Activated CD4-positive, alpha-beta T cell treated with anti-CD3 and anti-CD28 coated beads for 36 hours (primary cell): Measurements from ENCODE around the gene CACNA1B. TPM values are rescaled to one million over a fixed set of nuclear protein-coding genes. Genes with fewer than 3 reads are reported as not detected.
"Not testable (repeated sequence)": the region's sequence is repeated elsewhere in the genome, so short reads cannot be mapped to it uniquely, and the experiment has no call there.

Source experiments
- ATAC-seq: fragments of 200-7000 bp; cut with Tn5 transposase; one replicate; pipeline ENCODE4 v1.10.0; 2021; ENCODE audit warnings: mild to moderate bottlenecking, moderate library complexity
- CTCF ChIA-PET: fragments of 350-600 bp; sonication (Branson Sonifier 250); formaldehyde crosslinking; loops from one replicate; lab custom pipeline; 2021; ENCODE audit warnings: antibody characterized with exemption; lab: Charles Lee
- POLR2A ChIA-PET: fragments of 350-600 bp; sonication (Branson Sonifier 250); formaldehyde crosslinking; loops from one replicate; lab custom pipeline; 2021; ENCODE audit warnings: antibody characterized with exemption, inconsistent platforms; lab: Charles Lee
- DNase-seq: peaks from one replicate; pipeline ENCODE4 v3.0.0-alpha.2; 2020
- H3K27ac Mint-ChIP-seq: one replicate; pipeline ENCODE4 v1.8.0; 2021; ENCODE audit warnings: mixed read lengths
- H3K27me3 Mint-ChIP-seq: one replicate; pipeline ENCODE4 v1.8.0; 2021; ENCODE audit warnings: mixed read lengths
- H3K36me3 Mint-ChIP-seq: one replicate; pipeline ENCODE4 v1.8.0; 2021; ENCODE audit warnings: low read depth, mixed read lengths
- H3K4me1 Mint-ChIP-seq: one replicate; pipeline ENCODE4 v1.8.0; 2021; ENCODE audit warnings: mixed read lengths
- H3K4me3 Mint-ChIP-seq: one replicate; pipeline ENCODE4 v1.8.0; 2021; ENCODE audit warnings: mild to moderate bottlenecking, moderate library complexity, mixed read lengths
- H3K9me3 Mint-ChIP-seq: one replicate; pipeline ENCODE4 v1.8.0; 2021; ENCODE audit warnings: low read depth, mixed read lengths
- intact Hi-C, 2 experiments: fragments of 100-400 bp; cut with DNase I in 1 of 2; cut with micrococcal nuclease in 1 of 2; formaldehyde crosslinking; loops; one replicate each; pipeline versions ENCODE4 v1.14.2 to v1.15.1; 2022 to 2024; cut with DNase I, micrococcal nuclease
- total RNA-seq, 2 experiments: library from RNA; stranded (reverse); gene quantifications; one replicate each; pipeline ENCODE4 v1.2.3, GENCODE V29; 2021

CACNA1B gene
- total RNA-seq, 2 experiments from 2014 or later: 0.05 to 0.07 TPM

GRCh38 chr9:138107039-138107438 lies 229.5 kb downstream of the CACNA1B start:
- H3K4me1 Mint-ChIP-seq, intact Hi-C loops, ATAC-seq, POLR2A ChIA-PET, H3K27ac Mint-ChIP-seq, H3K27me3 Mint-ChIP-seq, H3K4me3 Mint-ChIP-seq, H3K9me3 Mint-ChIP-seq, H3K36me3 Mint-ChIP-seq, DNase-seq, CTCF ChIA-PET: not testable (repeated sequence)

DNA sequence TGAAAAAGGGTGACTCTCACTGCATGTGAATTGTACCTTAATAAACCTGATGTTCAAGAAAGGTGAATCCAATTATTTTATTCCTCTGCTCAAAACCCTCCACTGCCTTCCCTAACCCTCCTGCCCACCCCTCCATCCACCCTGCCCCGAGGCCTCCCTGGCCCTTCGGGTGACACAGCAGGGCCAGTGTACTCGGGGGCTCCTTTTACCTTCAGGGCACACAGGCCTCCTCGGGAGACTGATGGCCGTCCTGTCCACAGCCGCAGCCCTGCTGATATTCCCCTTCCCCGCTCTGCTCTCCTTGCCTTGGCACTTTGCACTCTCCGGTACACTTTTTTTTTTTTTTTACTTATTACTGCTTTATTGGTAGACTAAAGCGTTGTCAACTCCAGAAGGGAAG lies 234.0 kb downstream of the CACNA1B start:
- intact Hi-C loops: no loop called here
- DNase-seq: no peak
- H3K27me3 Mint-ChIP-seq: peaks cover 8% of the 10 kb centered on the region
- no peak overlapping the region for H3K4me3 Mint-ChIP-seq
- ChIA-PET CTCF (no interaction called here), POLR2A (no interaction called here)
- no peaks in the 10 kb centered on the region for H3K4me1 Mint-ChIP-seq
- no peak overlapping the region for H3K27ac Mint-ChIP-seq
- no peaks in the 10 kb centered on the region for H3K36me3 Mint-ChIP-seq
- no peak for ATAC-seq
- no peaks in the 10 kb centered on the region for H3K9me3 Mint-ChIP-seq

DNA sequence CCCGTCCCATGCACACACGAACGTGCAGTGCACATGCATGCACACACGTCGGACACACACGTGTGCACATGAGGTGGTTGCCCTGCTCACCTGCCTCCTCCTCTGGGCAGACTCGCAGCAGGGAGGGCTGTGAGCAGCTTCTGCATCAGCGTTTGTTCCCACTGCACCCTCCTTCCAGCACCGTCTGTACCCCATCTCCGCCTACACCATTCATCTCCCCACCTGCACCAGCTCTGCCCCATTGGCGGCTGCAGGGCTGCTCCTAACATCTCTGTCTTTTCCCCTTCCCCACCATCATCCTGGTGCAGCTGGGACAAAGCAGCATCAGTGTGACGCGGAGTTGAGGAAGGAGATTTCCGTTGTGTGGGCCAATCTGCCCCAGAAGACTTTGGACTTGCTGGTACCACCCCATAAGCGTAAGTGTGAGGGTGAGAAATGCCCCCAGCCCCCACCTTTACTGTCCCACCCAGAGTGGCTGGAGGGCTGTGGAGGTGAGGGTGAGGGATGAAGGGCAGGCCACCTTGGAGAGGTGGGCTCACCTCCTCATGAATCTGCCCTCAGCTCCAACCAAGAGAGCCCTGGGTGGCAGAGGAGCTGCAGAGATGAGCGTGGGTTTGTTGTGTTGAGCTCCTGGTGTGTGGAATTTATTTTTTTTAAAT lies 234.6 kb downstream of the CACNA1B start:
- Mint-ChIP-seq H3K27ac (no peak overlapping the region), H3K4me1 (no peaks in the 10 kb centered on the region), H3K27me3 (peaks cover 5% of the 10 kb centered on the region), H3K9me3 (no peaks in the 10 kb centered on the region), H3K4me3 (no peak overlapping the region), H3K36me3 (no peaks in the 10 kb centered on the region)
- intact Hi-C loops: no loop called here
- CTCF ChIA-PET: no interaction called here
- DNase-seq (no peak), ATAC-seq (no peak)
- POLR2A ChIA-PET: no interaction called here

DNA sequence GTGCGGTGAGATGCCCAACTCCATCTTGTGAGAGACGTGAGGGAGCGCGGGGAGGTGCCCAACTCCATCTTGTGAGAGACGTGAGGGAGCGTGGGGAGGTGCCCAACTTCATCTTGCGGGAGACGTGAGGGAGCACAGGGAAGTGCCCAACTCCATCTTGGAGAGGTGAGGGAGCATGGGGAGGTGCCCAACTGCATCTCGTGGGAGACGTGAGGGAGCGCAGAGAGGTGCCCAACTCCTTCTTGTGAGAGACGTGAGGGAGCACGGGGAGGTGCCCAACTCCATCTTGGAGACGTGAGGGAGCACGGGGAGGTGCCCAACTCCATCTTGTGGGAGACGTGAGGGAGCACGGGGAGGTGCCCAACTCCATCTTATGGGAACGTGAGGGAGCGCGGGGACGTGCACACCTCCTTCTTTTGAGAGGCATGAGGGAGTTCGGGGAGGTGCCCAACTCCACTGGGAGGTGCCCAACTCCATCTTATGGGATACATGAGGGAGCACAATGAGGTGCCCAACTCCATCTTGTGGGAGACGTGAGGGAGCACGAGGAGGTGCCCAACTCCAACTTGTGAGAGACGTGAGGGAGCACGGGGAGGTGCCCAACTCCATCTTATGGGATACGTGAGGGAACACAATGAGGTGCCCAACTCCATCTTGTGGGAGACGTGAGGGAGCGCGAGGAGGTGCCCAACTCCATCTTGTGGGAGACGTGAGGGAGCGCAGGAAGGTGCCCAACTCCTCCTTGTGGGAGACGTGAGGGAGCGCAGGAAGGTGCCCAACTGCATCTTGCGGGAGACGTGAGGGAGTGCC lies 235.4 kb downstream of the CACNA1B start:
- intact Hi-C loops: no loop called here
- H3K36me3 Mint-ChIP-seq: no peaks in the 10 kb centered on the region
- CTCF ChIA-PET: no interaction called here
- no peak for ATAC-seq
- POLR2A ChIA-PET: no interaction called here
- H3K27ac Mint-ChIP-seq: no peak overlapping the region
- H3K27me3 Mint-ChIP-seq: peaks cover 2% of the 10 kb centered on the region
- H3K4me3 Mint-ChIP-seq: no peak overlapping the region
- H3K9me3 Mint-ChIP-seq: no peaks in the 10 kb centered on the region
- DNase-seq: no peak
- no peaks in the 10 kb centered on the region for H3K4me1 Mint-ChIP-seq

DNA sequence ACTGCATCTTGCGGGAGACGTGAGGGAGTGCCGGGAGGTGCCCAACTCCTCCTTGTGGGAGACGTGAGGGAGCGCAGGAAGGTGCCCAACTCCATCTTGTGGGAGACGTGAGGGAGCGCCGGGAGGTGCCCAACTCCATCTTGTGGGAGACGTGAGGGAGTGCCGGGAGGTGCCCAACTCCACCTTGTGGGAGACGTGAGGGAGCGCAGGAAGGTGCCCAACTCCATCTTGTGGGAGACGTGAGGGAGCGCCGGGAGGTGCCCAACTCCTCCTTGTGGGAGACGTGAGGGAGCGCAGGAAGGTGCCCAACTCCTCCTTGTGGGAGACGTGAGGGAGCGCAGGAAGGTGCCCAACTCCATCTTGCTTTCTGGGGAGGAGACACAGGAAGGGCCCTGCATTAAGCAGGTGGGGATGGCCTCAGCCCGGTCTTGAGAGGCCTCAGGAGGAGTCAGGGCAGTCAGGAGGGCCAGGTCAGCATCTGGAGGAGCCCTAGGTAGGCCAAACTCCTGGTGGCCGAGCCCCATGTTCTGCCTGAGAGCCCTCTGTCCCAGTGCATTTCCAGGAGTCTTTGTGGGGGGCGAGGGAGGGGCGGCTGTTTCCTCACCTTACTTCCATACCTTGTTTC lies 236.2 kb downstream of the CACNA1B start:
- H3K9me3 Mint-ChIP-seq, H3K4me1 Mint-ChIP-seq, CTCF ChIA-PET, H3K27me3 Mint-ChIP-seq, intact Hi-C loops, DNase-seq, H3K36me3 Mint-ChIP-seq, H3K27ac Mint-ChIP-seq, POLR2A ChIA-PET, H3K4me3 Mint-ChIP-seq, ATAC-seq: not testable (repeated sequence)

- no peaks in the 10 kb centered on the region for H3K36me3 Mint-ChIP-seq
- H3K4me1 Mint-ChIP-seq: no peaks in the 10 kb centered on the region
- no peak overlapping the region for H3K27ac Mint-ChIP-seq
- no peaks in the 10 kb centered on the region for H3K9me3 Mint-ChIP-seq
- no peak for ATAC-seq
- POLR2A ChIA-PET: no interaction called here
- H3K27me3 Mint-ChIP-seq: peaks cover 2% of the 10 kb centered on the region
- no peak for DNase-seq
- no peak overlapping the region for H3K4me3 Mint-ChIP-seq
- CTCF ChIA-PET: interaction anchor here (0.6 kb wide), 2 partner anchors 462 to 895 kb away, joined by 3 to 4 read pairs; no protein-coding TSS in a partner anchor
- intact Hi-C loops: no loop called here
These were observed 237.1 kb downstream of the CACNA1B start for GRCh38 chr9:138114501-138115245.

- intact Hi-C loops: no loop called here
- Mint-ChIP-seq H3K9me3 (no peaks in the 10 kb centered on the region), H3K4me3 (no peak overlapping the region), H3K27me3 (peaks cover 2% of the 10 kb centered on the region), H3K4me1 (no peaks in the 10 kb centered on the region), H3K27ac (no peak overlapping the region), H3K36me3 (no peaks in the 10 kb centered on the region)
- POLR2A ChIA-PET: no interaction called here
- CTCF ChIA-PET: no interaction called here
- DNase-seq: no peak
- ATAC-seq: no peak
These were observed 237.9 kb downstream of the CACNA1B start for GRCh38 chr9:138115506-138115905.

DNA sequence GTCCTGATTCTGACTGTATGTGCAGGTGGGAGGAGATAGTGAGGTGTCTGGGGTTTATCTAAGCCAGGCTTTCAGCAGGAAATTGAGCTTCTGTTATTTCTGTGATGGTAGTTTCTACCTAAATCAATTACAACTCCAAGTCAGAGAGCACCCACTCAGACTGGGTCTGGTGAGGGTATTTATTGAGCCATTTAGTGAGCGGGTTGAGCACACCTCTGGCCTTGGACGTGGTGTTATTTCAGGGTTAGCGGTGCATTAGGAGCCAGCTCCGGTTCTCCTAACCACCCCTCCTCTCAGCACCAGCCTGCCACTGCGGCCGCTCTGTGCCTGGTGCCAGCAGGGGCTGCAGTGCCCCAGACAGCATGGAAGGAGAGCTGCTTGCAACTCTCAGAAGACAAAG lies 238.9 kb downstream of the CACNA1B start:
- no peak for DNase-seq
- no peaks in the 10 kb centered on the region for H3K4me1 Mint-ChIP-seq

GRCh38 chr9:138117101-138117750 lies 239.6 kb downstream of the CACNA1B start:
- ChIA-PET POLR2A (no interaction called here), CTCF (interaction anchor here (0.7 kb wide), 1 partner anchor 420 kb away, joined by 4 read pairs; no protein-coding TSS in a partner anchor)
- H3K9me3 Mint-ChIP-seq: no peaks in the 10 kb centered on the region
- no peak overlapping the region for H3K4me3 Mint-ChIP-seq
- no peaks in the 10 kb centered on the region for H3K4me1 Mint-ChIP-seq
- ATAC-seq (no peak), DNase-seq (no peak)
- H3K27ac Mint-ChIP-seq: no peak overlapping the region
- intact Hi-C loops: no loop called here
- peaks cover 2% of the 10 kb centered on the region for H3K27me3 Mint-ChIP-seq
- no peaks in the 10 kb centered on the region for H3K36me3 Mint-ChIP-seq

More for the DNA sequence above, 238.9 kb downstream of the CACNA1B start:
- peaks cover 2% of the 10 kb centered on the region for H3K27me3 Mint-ChIP-seq
- ChIA-PET POLR2A (no interaction called here), CTCF (no interaction called here)
- no peak overlapping the region for H3K27ac Mint-ChIP-seq
- H3K9me3 Mint-ChIP-seq: no peaks in the 10 kb centered on the region
- H3K4me3 Mint-ChIP-seq: no peak overlapping the region
- no peaks in the 10 kb centered on the region for H3K36me3 Mint-ChIP-seq
- intact Hi-C loops: no loop called here
- ATAC-seq: no peak

DNA sequence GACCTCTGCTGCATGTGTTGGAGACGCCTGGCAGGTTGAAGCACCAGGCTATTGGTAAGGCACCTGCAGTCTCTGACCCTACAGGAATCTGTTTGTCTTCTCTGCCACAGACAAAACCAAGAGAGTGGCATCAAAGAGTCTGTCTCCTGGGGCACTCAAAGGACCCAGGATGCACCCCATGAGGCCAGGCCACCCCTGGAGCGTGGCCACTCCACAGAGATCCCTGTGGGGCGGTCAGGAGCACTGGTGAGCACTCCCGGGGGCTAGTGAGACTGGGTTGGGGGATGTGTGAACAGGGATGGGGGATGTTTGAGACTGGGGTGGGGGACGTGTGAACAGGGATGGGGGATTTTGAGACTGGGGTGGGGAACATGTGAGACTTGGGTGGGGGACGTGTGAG lies 240.3 kb downstream of the CACNA1B start:
- Mint-ChIP-seq H3K9me3 (no peaks in the 10 kb centered on the region), H3K4me3 (no peak overlapping the region), H3K27ac (no peak overlapping the region), H3K4me1 (no peaks in the 10 kb centered on the region), H3K27me3 (peaks cover 2% of the 10 kb centered on the region), H3K36me3 (no peaks in the 10 kb centered on the region)
- POLR2A ChIA-PET: no interaction called here
- DNase-seq: no peak
- no peak for ATAC-seq
- CTCF ChIA-PET: no interaction called here
- intact Hi-C loops: no loop called here

GRCh38 chr9:138118601-138119071 lies 241.1 kb downstream of the CACNA1B start:
- ATAC-seq: no peak
- Mint-ChIP-seq H3K4me3 (no peak overlapping the region), H3K4me1 (no peaks in the 10 kb centered on the region), H3K36me3 (no peaks in the 10 kb centered on the region), H3K27me3 (peaks cover 2% of the 10 kb centered on the region), H3K27ac (no peak overlapping the region), H3K9me3 (no peaks in the 10 kb centered on the region)
- DNase-seq: no peak
- intact Hi-C loops: no loop called here
- CTCF ChIA-PET: no interaction called here
- POLR2A ChIA-PET: no interaction called here
